NCI-H187 treated with DMSO at 0.1 percent for 48 hours (cell line): ENCODE results near the gene TRAF5.
"Not testable (repeated sequence)": the region's sequence is repeated elsewhere in the genome, so short reads cannot be mapped to it uniquely, and the experiment has no call there.

ENCODE experiments used
- DNase-seq: peaks from one replicate; lab custom pipeline; 2025; lab: John Stamatoyannopoulos, UW

TRAF5 gene

DNA sequence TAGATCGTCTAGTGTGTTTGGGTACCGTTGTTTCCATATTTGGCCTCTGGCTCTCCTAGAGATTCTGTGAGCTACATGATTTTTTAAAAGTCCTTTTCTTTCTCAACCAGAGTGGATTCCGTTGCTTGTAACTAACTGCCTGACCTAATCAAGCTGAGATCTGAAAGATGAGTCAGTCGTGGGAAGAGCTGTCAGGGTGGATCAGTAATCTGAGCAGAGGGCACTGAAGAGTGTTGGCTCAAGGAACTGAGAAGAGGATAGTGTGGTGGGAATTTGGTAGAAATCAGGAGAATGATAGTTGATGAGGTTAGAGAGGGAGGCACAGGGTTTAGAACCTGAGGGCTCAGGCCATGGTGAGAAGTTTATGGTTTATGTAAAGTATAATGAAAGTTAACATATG lies 52.2 kb downstream of the TRAF5 start:
- no peak for DNase-seq

DNA sequence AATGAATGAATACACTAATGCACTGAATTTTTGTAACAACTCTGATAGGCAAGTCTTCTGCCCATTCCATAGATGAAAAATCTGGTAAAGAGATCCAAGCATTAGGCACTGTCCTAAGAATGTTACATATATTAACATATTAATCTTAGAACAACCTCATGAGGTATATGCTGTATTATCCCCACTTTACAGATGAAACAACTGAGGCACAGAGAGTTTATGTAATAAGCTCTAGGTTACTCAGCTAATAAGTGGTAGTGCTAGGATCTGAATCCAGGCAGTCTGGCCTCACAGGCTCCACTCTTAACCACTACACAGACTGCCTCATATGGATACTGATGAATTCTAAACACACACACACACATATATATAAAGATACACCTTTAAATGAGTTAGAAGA lies 52.8 kb downstream of the TRAF5 start:
- no peak for DNase-seq

DNA sequence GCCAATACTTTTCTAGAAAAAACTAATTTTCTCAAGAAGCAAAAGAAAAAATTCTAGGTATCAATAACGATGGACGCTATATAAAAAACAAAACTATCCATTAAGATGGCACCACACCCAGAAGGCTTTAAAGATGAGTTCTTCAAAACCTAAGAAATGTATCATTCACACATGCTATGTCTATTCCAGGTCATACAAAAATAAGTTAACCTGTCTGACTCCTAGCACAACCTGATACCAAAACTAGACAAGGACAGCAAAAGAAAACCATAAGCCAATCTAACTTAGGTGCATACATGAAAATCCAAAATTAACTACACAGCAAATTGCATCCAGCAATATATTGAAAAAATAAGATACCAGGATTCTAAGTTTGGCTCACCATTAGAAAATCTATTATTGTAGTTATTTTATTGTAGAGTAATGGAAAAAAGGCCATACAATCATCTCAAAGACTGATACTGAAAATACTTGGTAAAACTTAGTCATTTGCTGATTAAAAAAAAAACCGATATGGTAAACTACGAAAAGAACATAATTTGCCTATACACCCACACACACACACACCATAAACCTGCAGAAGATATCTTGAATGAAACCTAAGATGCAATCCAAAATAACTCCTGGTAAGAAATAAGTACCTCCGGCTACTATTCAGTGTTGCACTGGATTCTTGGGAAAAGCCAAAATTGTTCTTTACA lies 55.0 kb downstream of the TRAF5 start:
- no peak for DNase-seq

DNA sequence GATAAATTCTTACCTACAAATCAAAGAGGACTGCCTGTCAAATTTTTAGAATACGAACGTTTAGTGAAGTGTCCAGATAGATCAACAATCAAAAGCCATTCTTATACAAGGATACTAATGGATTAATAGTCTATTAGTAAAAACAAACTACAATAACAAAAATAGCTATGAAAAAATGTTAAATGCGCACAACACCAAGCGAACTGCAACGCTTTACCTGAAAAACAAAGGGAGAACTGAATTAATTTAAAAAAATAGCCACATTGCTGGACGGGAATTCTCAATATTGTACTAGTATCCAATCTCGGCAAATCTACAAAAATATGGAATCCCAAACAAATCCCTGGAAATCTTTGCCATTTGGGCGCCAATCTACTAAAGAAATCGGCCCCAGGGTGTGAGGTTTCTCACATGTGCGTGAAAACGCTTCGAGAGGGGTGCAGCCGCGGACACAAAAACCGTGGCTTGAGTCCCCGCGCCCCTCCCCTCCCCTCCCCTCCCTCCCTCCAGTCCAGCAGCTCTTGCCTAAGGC lies 55.6 kb downstream of the TRAF5 start:
- no peak for DNase-seq

DNA sequence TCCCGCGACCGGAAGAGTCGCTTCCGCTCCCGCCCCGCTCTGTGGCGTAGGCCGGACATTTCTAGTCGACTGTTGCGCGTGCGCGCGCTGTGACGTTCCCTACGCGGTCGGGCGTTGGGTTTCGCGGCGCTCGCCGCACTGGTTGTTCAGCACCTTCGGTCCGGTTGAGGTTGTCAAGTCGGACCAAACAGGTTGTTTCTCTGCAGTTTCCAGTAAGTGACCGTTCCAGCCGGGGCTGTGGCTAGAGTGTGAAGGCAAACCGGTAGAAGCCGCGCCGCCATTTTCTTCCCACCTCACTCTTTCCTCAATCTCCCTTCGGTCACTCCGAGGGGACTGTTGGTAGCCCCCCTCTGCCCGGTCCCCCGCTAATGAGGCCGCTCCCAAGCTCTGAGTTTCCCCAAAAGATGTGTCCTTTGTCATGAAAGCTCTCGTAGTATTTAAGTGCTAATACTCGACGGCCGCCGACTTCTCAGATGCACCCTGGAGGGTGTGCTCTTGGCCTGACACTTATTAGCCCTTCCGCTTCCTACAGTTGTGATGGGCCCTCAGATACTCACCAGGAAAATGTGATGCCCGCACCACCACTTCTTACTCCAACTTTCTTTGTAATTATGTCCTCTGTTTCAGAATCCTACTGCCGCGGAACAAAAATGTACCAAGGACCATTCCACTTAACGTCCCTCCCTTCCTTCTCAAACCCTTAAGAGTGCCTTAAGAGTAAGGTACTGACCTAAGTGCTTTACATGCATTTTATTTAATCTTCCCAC lies 56.3 kb downstream of the TRAF5 start:
- no peak for DNase-seq

DNA sequence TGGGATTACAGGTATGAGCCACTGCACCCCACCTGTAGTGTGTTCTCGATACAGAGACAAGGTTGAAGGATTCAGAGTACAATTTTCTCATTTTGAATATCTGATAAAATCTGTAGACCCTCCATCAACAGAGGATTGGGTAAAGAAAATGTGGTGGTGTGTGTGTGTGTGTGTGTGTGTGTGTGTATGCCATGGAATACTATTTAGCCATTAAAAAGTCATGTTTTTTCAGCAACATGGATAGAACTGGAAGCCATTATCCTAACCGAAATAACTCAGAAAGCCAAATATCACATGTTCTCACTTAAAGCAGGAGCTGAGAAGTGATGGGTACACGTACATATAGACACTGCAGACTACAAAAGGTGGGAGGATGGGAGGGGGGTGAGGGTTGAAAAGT lies 57.9 kb downstream of the TRAF5 start:
- no peak for DNase-seq

DNA sequence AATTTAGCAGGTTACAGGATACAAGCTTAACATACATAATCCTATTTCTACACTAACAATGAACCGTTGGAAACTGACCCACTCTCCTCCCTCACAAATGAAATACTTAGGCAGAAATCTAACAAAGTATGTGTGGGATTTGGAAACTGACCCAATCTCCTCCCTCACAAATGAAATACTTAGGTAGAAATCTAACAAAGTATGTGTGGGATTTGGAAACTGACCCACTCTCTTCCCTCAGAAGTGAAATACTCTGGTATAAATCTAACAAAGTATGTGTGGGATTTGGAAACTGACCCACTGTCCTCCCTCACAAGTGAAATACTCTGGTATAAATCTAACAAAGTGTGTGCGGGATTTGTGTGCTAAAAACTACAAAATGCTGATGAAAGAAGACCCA lies 60.3 kb downstream of the TRAF5 start:
- no peak for DNase-seq

DNA sequence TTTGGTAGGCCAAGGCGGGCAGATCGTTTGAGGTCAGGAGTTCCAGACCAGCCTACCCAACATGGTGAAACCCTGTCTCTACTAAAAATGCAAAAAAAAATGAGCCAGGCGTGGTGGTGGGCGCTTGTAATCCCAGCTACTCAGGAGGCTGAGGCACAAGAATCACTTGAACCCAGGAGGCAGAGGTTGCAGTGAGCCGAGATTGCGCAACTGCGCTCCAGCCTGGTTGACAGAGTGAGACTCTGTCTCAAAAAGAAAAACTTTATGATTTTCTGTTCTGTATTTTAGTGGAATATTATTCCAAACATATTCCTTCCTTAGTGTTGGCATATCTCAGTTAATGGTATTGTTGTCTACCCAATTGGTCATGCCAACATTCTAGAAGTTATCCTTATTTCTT lies 64.2 kb downstream of the TRAF5 start:
- DNase-seq, result not testable (repeated sequence)

DNA sequence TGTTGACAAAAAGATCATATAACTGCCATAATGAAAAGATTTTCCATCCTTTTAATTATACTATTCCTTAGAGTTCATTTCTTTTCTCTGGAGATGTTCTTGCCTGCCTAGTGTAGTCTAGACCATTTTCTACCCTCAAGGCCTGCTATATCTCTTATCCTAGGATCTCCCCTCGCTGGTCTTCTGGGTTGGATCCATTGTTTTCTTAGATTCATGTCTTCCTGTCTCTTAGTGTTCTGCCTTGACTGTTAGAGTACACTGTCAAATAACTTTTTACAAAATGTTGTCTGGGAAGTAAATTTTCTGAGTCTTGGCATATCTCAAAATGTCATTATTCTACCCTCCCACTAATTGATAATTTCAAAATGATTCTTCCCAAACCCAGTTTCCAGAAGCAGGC lies 66.6 kb downstream of the TRAF5 start:
- no peak for DNase-seq

DNA sequence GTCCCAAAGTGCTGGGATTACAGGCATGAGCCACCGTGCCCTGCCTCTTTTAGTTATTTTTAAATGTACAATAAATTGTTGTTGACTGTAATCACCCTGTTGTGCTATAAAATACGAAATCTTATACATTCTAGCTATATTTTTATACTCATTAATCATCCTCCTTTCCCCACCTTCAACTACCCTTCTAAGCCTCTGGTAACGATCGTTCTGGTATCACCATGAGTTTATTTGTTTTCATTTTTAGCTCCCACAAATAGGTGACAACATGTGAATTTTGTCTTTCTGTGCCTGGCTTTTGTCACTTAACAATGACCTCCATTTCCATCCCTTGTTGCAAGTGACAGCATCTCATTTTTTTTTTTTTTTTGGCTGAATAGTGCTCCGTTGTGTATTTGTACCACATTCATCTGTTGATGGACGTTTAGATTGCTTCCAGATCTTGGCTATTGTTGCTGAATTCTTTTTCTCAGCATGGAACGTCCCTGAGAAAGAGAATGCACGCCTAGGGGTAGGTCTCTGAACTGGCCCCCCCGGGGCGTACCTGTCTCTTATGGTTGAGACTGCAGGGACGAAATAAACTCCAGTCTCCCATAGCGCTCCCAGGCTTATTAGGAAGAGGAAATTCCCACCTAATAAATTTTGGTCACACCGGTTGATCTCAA lies 71.8 kb downstream of the TRAF5 start:
- DNase-seq, result not testable (repeated sequence)

DNA sequence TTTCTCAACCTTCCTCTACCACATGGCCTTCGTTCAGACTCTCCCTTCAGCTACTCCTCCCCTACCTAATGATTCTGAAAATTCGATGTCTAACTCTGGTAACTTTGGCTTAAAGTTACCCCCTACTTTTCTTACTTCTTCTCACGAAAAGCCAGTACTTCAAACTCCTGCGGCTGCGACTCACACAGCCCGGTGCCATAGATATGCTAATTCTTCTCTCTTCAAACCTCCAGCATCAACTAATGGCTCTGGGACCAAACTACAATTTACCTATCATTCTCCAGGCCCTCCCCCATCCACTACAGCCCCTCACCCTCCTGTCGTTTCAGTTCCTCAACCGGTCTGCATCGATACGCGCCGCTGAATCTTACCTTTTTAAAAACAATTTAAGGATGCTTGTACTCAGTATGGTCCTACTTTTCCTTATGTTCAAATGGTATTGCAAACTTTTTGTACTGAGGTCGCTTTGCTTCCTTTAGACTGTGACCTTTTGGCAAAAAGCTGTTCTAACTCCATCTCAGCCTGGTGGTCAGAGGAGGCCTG lies 73.3 kb downstream of the TRAF5 start:
- DNase-seq, result not testable (repeated sequence)

DNA sequence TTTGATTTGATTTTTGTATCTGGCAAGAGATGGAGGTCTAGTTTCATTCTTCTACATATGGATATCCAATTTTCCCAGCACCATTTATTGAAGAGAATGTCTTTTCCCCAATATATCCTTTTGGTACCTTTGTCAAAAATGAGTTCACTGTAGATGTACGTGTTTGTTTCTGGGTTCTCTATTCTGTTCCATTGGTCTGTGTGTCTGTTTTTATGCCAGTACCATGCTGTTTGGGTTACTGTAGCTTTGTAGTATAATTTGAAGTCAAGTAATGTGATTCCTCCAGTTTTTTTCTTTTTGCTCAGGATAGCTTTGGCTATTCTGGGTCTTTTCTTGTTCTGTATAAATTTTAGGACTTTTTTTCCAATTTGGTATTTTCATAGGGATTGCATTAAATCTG lies 75.1 kb downstream of the TRAF5 start:
- not testable (repeated sequence) for DNase-seq

DNA sequence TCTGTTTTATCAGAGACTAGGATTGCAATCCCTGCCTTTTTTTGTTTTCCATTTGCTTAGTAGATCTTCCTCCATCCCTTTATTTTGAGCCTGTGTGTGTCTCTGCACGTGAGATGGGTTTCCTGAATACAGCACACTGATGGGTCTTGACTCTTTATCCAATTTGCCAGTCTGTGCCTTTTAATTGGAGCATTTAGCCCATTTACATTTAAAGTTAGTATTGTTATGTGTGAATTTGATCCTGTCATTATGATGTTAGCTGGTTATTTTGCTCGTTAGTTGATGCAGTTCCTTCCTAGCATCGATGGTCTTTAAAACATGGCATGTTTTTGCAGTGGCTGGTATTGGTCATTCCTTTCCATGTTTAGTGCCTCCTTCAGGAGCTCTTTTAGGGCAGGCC lies 79.5 kb downstream of the TRAF5 start:
- DNase-seq, result not testable (repeated sequence)

DNA sequence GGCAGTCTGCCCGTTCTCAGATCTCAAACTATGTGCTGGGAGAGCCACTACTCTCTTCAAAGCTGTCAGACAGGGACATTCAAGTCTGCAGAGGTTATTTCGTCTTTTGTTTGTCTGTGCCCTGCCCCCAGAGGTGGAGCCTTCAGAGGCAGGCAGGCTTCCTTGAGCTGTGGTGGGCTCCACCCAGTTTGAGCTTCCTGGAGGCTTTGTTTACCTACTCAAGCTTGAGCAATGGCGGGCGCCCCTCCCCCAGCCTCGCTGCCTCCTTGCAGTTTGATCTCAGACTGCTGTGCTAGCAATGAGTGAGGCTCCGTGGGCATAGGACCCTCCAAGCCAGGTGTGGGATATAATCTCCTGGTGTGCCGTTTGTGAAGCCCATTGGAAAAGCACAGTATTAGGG lies 81.1 kb downstream of the TRAF5 start:
- not testable (repeated sequence) for DNase-seq

DNA sequence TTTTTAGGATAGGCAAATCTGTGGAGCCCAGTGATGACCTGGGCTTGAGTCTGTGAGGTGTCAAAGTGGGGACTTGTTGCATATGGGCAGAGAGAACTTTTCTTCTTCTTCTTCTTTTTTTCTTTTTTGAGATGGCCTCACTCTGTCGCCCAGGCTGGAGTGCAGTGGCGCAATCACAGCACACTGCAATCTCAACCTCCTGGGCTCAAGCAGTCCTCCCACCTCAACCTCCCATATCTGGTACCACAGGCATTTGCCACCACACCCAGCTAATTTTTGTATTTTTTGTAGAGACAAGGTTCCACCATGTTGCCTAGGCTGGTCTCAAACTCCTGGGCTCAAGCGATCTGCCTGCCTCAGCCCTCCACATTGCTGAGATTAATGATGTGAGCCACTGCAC lies 85.0 kb downstream of the TRAF5 start:
- no peak for DNase-seq

DNA sequence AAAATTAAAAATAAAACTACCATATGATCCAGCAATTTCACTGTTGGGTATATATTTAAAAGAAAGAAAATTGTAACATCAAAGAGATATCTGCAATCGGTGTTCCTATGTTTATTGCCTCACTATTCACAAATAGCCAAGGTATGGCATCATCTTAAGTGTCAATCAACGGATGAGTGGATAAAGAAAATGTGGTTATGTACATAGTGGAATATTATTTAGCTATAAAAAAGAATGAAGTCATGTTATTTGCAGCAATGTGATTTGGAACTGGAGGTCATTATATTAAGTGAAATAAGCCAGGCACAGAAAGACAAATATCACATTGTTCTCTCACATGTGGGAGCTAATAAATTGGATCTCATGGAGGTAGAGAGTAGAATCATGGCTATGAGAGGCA lies 89.1 kb downstream of the TRAF5 start:
- DNase-seq, result no peak

DNA sequence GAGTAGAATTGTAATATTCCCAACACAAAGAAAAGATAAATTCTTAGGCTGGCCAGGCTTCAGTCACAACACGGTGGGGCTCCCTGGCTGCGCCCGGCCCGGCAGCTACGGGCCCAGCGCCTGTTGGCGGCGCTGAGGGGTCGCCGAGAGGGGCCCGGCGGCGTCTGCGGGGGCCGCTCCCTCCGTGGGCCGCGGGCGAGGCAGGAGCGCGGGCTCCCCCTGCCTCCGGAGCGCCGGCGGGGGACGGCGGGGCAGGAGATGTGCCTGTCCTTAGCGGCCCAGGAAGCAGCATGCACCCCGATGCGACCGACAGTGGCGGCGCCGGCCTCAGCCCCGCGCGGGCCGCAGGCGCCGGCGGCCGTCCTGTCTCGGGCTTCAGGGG lies 89.6 kb downstream of the TRAF5 start:
- not testable (repeated sequence) for DNase-seq

DNA sequence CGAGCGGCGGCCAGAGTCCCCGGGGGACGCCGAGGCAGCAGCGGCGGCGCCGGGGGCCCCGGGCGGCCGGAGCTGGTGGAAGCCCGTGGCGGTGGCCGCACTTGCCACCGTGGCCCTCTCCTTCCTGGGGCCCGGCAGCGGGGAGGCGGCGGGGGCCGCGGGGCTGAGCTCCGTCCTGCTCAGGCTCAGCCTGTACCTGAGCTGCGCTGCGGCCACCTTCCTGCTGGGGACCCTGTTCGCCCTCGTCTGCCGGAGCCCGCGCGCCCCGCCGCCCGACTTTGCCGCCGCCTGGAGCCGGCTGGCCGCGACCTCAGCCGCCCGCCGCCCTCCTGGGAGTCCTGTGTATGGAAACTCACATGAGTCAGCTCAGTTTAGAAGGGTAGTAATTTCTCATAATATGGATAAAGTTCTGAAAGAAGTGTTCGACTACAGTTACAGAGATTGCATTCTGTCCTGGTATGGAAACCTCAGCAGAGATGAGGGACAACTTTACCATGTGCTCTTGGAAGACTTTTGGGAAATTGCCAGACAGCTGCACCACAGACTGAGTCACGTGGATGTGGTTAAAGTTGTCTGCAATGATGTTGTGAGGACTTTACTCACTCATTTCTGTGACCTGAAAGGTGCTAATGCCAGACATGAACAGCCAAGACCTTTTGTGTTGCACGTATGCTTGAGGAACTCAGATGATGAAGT lies 90.1 kb downstream of the TRAF5 start:
- not testable (repeated sequence) for DNase-seq

DNA sequence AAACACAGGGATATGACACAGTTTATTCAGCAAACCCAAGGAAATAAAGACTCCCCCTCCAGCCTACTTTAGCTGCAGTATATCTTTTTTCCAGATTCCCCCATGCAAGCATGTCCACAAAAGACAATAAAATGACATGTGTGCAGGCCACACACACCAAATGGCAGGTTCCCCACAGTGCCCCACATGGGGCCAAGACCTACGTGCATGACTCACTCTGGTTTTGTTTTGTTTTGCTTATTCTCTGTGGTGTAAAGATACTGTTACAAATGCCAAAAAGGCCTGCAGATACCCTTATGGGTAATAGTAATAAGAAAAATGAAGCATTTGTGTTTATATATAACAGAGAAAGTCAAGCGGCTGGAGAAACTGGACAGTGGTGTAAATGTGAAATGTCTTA lies 93.8 kb downstream of the TRAF5 start:
- no peak for DNase-seq

DNA sequence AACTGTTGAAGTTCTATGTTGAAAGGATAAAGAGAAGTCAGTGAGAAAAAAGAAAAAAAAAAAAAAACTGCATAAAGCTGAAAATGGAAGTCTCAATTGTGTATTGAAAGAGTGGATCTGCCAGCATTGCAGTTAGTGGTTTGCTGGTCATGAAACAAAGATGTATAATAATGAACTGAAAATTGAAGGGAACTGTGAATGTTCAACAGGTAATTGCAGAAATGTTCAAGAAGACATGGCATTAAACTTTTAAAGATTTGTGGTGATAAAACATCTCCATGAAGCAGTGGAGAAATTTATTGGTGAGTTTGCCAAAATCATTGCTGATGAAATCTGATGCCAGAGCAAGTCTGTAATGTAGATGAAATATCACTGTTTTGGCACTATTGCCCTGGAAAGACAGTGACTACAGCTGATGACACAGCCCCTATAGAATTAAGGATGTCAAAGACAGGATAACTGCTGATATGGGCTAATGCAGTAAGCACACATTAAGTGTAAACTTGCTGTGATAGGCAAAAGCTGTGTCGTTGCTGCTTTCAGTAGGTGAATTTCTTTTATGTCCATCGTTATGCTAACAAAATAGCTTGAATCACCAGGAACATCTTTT lies 94.3 kb downstream of the TRAF5 start:
- no peak for DNase-seq

DNA sequence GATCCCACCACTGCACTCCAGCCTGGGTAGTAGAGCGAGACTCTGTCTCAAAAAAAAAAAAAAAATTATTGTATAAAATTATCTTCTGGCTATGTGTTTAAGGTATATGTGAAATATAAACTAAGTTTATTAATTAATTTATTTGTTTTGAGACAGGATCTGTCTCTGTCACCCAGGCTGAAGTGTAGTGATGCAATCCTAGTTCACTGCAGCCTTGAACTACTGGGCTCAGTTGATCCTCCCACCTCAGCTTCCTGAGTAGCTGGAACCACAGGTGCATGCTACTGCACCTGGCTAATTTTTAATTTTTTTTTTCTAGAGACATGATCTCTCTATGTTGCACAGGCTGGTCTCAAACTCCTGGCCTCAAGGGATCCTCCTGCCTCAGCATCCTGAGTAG lies 97.4 kb downstream of the TRAF5 start:
- no peak for DNase-seq
